GM21360 (cell line): Measurements from ENCODE around the gene LIPE.

Experiments used
- ATAC-seq: cut with Tn5 transposase; IDR thresholded peaks from one replicate; pipeline ENCODE4 v1.9.1; 2021; ENCODE audit warnings: mild to moderate bottlenecking, moderate library complexity; ENCODE audit not compliant: unreplicated experiment

Gene LIPE

DNA sequence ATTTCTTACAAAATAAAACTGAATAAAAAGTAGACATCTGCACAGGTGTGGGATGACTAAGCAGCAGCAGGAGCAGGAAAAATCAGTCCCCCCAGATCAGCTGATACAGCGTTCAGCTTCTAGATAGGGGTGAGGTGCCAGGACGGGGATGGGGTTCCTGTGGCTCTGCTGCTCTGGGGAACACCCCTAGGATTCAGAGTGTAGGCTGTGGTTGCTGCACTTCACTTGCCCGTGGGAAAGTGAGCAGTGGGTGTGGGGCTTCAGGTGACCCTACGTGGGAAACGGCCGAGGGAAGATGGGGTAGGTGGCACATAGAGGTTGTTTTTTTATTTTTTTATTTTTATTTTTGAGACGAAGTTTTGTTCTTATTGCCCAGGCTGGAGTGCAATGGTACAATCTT is 18.8 kb upstream of the LIPE start:
- ATAC-seq: no peak

DNA sequence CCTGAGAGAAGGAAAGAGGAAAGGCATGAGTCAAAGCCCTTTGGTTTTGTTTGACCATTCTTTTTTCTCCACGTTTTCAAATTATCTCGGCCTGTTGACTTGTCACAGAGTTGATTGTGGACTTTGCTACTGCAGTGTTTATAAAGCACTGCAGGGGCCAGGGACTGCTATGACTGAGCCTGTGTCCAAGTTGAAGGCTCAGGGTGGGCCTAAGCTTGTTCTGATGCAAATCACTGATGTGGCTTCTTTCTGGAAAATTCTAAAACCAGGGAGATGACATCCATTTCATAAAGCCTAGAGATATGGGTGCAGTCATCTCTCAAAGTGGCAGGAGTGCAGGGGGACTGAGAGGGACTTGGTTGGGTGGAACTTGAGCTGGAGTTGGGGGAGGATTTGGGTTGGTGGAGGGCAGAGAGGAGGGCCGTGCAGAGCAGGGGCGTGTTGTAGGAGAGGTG is 16.8 kb upstream of the LIPE start:
- ATAC-seq: no peak

DNA sequence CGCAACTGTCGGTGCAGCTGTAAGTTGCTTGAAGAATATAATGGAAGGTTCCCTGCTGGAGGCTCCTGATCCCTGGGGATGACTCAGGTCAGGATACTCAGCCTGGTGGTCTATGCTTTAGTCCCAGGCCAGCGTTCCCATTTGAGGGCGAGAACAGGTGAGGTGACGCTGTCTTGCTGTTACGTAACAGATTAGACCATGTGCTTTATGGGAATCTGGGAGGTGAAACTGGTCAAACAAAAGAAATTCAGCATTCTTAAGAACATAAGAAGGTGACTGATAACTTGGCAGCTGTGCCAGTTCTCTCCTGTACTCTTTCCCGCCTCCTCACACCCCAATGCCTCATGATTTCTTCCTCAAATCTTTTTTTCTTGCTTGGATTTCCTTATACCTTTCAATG is 15.6 kb upstream of the LIPE start, which contains the start of gene CXCL17:
Gene CXCL17, minus strand, starts transcription at position 114 of the 400 bp plus-strand sequence. CDS start 114 bp downstream, outside the sequence.
- no peak for ATAC-seq

DNA sequence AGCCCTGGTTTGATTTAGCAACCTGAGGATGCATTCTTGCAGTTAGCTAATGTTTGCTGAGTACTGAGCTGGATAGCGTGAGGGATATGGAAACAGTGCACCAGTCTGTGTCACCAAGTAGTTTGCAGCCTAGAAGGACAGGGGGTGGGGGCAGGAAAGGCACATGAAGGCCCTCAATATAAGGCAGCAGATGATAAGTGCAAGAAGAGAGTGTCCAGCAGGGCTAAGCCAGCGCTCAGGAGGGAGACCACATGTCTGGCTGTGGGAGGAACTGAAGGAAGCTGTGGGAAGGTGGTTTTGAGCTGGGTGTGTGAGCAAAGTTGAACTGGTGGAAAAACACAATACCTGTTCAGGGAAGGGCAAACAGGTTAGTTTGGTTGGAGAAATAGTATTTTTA is 13.9 kb upstream of the LIPE start:
- ATAC-seq: no peak

DNA sequence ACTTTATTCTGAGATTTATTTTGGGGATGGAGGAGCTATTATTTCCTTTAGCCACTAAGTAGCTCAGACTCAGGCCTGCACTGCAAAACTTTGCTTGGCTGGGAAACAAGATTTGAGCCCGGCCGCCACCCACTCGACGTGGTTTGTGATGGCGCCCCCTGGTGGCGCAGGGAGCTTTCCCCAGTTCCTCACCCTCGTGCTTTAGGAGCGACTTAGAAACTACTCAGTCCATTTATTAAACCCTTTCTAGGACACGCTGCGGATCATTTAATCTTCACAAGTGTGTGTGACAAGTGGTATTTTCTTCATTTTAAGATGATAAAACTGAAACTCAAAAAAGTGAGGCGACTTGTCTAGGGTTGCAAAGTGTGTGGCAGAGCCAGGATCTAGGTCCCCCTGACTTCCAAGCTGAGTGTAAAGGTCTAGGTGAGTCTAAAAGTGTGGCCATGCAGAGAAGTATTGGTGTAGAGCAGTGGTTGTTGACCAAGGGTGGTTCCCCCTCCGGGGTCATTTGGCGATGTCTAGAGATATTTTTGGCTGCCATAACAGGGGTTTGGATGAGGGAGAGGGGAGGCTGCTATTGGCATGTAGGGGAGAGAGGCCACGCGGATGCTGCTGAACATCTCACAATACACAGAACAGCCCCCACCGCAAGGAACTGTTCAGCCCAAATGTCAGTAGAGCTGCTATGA is 13.3 kb upstream of the LIPE start:
- no peak for ATAC-seq

DNA sequence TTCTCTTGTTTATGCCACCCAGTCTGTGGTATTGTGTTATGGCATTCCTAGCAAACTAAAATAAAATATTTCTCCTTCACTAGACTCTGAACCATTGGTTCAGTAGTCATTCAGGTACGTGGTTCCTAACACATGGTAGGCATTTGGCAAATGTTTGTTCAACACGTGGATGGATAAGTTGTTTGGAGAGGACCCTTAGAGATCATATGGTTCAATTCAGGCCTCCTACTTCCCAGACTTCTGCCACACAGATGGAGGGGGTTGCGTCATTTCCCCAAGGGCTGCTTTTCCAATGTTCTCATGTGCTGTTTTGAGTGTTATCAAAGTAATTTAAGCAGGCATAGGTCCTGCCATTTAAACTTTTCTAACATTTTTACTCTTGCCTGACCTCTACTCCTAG is 8.8 kb upstream of the LIPE start:
- no peak for ATAC-seq

DNA sequence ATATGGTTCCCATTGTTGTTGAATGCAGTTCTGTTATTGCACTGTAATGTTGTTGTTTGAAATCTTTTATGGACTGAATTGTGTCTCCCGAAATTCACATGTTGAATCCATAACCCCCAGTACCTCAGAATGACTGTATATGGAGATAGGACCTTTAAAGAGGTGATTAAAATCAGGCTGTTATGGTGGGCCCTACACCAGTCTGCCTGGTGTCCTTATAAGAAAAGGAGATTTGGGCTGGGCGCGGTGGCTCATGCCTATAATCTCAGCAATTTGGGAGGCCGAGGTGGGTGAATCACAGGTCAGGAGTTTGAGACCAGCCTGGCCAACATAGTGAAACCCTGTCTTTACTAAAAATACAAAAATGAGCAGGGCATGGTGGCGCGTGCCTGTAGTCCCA is 8.1 kb upstream of the LIPE start:
- no peak for ATAC-seq

DNA sequence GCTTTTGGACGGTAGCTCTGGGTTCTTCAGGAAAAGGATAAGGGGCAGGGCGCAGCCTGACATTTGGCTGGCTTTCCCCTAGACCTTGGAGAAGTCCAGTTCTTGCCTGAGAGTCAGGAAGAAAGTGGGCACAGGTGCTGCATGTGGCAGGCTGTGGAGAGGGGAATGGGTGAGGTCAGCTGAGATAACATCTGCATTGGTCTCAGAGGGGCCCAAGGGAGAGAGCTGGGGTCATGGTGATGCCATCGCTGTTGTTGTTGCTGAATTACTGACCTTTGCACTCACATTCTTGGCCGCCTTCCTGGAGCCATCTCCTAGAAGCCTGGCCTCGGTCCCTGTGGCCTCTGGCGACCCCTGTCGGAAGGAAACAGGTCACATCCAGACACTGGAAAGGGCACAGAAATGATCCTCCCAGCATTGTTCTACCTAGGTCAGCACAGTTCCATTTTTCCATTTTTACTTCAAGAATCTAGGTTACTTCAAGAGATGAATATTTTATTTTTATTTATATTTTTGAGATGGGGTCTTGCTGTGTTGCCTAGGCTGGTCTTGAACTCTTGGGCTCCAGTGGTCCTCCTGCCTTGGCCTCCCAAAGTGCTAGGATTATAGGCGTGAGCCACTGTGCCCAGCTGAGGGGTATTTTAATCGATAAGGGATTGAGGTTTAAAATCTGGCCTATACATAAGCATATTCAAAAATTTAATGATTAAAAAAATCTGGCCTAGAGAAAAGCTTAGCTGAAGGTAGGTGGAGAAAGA is 6.5 kb upstream of the LIPE start:
- ATAC-seq: no peak

DNA sequence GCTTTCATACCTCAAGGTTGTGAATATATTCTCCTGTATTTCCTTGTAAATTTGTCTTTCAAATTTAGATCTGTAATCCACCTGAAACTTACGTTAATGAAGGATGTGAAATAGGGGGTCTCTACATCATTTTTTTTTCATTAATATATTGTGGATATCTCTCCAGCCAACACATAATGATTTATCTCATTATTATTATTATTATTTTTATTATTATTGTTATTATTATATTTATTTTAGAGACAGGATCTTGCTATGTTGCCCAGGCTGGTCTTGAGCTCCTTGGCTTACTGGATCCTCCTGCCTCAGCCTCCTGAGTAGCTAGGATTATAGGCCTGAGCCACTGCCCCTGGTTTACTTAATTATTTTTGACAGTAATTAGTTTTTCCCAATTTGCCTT is 4.3 kb upstream of the LIPE start:
- ATAC-seq: no peak

DNA sequence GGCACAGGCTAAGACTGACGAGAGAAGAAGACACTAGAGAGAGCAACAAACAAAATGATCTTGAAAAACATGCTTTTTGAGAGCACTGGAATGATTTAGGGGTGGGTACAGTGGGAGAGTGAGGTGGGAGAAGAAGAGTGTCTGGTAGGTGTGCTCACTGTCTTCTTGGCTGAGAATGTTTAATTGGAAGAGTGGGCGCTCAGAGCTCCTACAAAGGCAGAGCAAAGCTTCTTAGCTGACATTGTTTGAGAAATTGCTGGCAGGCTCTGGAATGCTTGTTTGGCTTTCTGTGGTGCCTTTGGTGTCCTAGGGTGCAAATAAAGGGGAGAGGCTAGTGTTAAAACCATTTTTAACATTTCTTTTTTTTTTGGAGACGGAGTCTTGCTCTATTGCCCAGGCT is 1.5 kb upstream of the LIPE start:
- no peak for ATAC-seq

DNA sequence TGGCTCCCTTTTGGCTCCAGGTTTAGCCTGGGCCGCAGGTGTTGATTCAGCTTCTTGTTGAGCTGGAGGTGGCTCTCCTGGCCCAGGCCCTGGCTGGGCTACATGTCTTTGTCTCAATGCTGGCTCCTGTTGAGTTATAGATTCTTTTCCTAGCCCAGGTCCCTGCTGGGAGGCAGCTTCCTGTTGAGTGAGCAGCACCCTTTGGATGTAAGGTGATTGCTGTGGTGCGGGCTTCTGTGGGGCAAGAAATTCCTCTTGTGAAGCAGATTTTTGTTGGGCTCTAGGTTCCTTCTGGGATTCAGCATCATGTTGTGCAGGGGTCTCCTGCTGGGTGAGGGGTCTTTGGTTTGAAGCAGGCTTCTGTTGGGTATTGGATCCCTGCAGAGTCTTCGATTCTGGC is 545 bp downstream of the LIPE start:
- ATAC-seq: no peak

DNA sequence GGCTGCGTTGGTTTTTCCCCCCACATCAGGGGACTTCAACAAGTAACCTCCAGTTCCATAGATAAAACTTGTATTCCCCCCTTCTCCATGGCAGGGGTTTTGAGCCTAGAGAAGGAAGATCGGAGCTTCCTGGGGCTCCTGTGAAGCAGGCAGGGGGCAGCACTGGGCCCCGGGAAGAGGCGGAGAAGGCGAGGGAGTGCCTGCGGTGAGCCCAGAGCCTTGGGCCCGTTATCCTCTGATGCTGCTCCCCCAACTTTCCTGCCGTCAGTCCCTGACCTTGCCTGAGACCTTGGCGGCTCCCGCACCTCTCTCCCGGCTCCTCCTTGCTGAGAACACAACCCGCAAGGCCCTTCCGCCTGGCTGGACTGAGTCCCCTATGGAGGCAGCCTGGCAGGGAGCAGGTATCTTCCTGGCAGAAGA is 2.5 kb downstream of the LIPE start:
- ATAC-seq: no peak

DNA sequence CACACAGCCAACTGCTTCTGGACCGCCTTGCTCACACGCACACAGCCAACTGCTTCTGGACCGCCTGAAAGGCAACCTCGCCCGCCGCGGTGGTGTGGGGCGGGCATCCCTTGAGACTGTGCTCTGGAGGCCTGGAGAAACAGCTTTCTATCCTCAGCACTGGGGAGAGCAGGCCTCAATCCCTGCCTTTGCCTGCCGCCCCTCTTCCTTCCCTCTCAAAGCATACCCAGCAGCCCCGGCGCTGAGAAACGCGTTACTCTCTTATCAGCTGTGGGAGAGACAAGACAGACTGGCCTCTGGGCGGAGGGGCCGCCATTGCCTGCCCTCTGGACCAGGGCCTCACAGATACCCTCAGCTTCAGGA is 2.9 kb downstream of the LIPE start:
- no peak for ATAC-seq

DNA sequence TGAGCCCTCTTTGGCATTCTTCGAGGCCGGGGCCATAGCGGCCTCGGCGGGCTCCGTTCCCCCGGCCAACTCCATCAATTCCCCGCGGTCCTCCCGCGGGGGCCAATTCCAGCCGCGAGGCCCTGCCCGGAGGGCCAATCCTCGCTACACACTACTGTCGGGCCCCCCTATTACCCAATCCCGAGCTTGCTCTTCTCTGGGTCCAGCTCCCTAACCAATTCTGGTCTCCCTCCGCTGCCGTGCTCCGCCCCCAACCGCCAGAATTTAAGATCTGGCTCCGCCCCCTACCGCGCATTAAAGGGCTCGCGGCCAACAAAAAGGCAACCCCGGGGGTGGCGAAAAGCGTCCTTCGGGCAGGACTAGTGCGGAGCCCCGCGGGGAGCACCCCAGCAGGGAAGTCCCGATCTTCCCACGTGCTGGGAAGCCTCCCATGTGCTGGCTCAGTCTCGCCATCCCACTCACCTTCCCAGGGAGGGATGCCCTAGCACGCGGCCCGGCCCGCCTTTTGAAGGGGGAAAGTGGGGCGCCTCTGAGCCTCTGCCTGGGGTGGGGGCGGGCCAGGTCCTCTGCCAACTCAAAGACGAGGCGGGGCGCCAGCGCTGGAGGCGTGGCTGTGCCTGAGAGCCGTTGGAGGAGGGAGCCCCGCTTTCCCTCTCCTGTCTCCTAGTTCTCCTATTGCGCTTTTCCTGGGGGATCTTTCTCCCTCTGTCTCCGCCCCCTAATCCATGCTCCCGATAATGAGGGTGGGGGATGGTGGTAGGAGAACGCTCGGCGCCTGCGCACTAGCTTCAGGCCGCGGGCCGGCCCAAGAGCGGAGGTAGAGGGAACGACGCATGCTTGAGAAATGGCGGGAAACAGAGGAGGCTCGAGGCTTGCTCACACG is 3.5 kb downstream of the LIPE start:
- ATAC-seq: peak; percentile 69

DNA sequence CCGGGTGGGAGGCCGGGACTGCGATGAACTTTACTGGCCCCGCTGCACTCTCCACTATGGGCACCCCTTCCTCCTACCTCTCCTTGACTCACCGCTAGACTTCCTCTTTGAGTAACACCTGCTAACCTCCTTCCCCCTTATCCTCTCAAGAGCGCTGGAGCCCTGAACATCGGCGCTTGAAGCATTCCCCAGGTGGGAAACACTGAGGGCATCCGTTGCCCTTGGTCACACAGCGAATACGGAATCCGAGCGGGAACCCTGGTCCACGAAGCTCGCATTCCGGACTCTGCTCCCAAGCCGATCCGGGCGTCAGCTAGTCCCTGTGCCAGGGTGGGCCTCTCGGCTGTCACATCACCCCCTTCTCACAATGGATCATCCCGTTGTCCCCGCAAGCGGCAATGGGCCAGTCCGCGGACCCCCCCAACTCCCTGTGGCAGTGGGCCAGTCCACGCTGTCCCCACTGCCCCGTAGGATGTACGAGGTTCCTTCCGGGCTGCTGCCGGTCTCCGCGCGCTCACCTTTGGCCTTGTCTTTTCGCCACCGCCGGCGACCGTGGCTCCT is 4.2 kb downstream of the LIPE start:
- peak; percentile 25 for ATAC-seq

DNA sequence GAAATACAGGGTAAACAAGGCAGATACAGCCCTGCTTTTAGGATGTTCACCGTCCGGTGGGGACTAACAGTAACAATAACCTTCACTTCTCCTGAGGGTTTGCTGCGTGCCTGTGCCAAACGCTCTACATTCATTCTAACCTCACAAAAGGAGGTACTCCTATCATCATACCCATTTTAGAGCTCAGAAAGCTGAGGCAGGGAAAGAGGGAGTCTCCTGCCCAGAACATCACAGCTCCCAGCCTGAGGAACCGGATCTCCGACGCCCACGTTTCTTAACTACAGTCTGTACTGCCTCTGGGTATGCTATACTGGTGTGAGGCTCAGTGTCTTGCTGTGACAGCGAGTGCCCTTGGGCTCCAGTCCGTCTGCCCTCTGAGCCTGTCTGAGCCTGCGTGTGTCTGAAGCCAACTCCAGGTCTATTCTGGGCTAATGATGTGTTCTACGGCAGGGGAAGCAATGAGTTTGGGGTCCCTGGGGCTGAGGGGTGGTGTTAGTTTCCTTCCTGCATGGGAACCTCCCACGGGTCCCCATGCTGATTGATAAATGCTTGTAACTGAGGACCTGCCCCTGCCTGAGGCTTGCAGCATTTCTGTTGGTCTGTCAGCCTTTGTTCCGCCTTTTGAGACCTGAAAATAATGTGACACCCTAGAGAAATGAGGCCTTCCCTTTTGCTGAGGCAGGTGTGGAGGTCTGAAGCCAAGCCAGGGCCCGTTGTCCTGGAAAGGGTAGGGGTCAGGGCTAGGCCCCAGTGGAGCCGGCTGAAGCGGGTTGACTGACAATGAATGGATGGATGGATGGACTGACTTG is 4.9 kb downstream of the LIPE start:
- ATAC-seq: no peak

DNA sequence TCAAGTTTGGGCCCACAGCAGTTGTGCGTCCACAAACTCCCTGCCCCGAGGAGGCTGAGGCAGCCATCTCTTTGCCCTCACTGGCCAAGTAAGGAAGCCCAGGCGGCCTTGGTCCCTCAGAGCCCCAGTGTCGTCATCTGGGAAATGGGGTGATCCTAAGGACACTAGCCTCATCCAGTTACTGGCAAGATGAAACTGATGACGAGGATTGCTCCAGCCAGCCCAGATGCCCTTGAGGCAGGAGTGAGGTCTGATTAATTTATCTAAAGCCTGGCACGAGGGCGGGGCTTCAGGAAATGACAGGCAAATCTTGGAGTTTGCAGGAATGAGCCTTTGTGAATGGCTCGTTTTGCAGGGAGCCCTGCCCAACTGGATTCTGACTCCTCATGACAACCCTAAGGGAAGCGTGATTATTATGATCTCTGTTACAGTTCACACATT is 5.6 kb downstream of the LIPE start:
- ATAC-seq: no peak

DNA sequence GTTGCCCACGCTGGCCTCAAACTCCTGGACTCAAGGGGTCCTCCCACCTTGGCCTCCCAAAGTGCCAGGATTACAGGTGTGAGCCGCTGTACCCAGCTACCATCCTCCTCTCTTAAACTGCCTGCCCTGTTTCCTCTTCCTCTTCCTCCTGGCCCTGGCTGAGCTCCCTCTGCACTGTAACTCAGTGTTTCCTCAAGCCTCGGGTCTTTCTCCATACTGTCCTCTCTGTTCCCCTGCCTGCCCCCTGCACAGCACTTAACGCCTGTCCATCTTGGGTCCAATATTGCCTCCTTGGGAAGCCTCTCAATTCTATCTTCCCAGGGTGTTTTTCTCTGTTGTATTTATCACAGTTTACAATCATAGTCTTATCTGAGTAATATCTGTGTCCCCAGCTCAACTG is 6.1 kb downstream of the LIPE start:
- no peak for ATAC-seq

DNA sequence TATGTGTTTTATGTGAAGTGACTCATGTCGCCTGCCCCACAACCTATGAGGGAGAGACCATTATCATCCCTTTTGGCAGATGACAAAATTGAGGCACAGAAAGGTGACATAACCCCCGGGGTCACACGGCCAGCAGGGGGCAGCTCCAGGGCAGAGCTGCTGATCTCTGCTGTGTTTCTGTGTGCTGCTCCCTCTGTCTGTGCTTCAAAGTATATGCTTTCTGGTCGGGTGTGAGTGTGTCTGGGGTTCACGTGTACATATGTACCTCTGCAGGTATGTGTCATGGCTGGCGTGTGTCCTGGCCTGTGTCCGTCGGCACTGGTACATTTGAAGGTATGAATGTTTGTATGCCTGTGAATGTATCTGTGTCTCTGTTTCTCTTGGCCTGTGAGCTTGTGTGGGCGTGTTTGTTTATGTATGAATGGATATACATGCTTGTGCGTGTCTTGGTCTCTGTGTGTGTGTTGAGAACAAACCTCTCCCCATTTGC is 7.1 kb downstream of the LIPE start:
- no peak for ATAC-seq

DNA sequence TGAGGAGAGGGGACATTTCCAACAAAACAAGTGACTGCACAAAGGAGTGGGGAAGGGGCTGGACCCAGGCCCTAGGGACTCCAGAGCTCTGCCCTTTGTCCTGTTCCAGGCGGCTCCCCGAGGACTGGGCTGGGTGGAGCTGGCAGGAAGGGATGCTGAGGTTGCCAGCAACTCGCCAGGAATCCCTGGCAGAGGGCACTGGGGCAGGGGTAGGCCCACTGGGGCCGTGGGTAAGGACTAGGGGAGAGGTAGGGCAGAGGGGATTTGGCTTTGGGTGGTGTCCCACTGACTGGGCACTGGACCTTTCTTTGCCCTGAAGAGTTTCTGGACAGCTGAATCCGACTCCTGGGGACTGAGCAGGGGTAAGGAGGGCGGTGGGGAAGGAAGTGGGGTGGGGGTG is 7.9 kb downstream of the LIPE start:
- no peak for ATAC-seq
